GM18907 (cell line): ENCODE results near the gene ZNF175.
A peak's percentile ranks its signal among the peaks of the same experiment; 100 is the strongest.

ENCODE experiments used
- ATAC-seq: cut with Tn5 transposase; IDR thresholded peaks from one replicate; pipeline ENCODE4 v1.9.1; 2021; ENCODE audit warnings: mild to moderate bottlenecking, moderate library complexity; ENCODE audit not compliant: unreplicated experiment

ZNF175 gene

DNA sequence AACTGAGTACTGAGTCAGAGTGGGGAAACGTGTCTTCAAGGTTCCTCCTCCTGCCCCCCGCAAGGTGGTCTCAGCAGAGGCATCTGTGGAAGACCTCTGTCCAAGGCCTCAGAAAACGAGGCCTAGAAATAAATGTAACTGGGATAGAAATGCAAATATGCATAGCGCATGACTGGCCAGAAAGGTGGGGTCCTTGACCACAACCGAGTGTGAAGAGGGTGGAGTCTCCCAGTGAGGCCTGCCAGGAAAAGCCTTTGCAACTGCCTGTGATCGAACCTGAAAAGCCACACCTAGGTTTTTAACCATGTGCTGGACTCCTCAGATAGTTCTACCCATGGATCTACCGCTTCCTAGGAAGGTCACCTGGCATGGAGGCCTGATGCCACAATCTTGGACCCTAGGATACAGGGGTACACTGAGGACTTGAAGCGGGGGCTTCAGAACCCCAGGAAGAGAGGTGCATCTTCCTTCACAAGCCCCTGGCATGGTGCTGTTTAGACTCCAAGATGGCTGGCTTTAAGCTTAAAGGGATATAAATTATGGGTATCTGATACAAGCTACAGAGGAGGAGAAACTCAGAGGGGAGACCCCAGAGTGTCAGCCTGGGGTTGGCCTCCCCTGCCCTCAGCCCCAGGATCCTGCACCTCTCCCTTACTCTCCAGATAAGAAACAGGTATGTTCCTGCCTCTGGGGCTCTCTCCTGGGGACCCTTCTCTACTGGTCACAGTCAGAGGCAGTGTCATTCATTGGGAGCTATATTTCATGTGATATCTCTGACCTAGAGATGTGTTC is 21.4 kb upstream of the ZNF175 start:
- no peak for ATAC-seq

DNA sequence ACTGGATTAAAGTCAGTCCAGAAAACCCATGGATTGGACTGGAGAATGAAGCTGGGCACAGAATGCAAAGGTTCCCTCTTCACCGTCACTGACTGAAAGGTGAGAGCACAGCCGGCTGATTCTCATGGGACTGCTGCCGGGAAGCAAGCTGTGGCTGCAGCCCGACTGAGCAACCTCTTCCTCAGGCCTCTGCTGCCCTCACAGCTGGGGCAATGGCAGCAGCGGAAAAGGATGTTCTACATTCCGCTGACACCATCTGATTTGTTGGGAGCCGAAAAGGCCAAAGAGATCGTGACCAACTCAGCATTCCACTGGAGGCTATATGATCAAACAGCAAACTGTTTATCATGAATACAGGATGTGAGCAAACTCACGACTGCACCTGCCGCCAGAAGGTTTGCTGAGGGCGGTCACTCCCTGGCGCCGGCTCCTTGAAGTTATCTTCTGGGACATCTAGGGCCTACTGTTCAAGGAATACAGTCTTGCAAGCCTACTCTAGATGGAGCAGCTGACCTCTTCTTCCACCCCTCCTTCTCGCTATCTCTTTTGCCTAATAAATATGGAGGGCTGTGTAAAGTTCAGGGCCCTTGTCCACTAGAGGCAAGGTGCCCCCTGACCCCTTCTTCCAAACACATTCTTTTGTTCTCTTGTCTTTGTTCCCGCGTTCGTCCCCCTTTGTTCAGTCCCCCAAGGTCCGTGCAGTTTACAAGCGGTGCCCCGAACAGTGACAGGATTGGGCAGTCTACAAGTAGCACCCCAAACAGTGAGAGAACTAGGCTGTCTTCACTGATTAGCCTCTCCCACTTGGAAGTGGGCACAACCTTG is 20.0 kb upstream of the ZNF175 start:
- ATAC-seq: no peak

DNA sequence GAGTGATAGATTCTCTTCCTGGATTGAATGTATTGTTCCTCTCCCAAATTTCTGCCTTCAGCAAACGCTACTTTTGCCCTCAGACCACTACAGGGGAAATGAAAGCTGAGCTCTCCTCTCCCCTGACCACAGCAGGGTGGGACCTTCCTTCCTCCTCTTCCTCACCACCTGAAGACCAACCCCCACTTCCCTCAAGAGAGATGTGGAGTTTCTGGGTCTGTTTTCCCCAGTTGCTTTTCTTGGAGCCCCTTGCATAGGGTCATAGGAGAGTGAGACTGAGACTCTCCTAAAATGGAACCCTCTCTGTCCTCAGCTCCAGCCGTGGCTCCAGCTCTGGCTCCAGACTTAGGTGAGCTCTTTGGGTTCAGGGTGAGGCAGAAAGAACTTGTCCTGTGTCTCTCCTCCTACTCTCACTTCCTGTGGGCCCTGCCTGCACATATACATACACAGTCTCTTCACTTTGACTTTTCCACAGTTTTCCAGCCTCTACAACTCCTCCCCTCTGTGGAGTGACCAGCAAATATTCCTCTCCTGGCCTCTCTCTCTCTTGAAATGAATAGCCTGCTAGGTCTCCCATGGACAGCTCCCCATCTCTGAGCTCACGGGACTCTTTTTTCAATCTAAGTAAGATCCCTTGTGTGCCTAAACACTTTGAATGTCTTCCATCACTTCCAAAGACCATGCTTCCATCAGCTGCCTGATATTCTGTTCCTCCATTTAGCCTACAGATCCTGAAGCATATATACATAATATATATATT is 19.2 kb upstream of the ZNF175 start:
- ATAC-seq: no peak

DNA sequence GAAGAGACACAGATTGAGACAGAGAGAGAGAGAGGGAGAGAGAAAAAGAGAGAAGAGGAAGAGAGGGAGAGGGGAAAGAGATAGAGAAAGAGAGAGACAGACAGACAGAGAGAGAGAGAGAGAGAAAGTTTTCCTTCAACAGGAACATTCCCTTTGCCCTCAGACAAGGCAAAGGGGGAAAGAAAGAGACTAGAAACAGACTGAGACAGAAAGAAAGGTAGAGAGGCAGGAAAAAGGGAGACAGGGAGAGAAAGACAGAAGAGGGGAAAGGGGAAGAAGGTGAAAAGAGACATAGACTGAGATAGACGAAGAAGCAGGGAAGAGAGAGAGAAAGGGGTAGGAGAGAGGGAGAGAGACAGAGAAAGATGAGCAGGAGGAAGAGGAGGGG is 18.5 kb upstream of the ZNF175 start:
- ATAC-seq: no peak

DNA sequence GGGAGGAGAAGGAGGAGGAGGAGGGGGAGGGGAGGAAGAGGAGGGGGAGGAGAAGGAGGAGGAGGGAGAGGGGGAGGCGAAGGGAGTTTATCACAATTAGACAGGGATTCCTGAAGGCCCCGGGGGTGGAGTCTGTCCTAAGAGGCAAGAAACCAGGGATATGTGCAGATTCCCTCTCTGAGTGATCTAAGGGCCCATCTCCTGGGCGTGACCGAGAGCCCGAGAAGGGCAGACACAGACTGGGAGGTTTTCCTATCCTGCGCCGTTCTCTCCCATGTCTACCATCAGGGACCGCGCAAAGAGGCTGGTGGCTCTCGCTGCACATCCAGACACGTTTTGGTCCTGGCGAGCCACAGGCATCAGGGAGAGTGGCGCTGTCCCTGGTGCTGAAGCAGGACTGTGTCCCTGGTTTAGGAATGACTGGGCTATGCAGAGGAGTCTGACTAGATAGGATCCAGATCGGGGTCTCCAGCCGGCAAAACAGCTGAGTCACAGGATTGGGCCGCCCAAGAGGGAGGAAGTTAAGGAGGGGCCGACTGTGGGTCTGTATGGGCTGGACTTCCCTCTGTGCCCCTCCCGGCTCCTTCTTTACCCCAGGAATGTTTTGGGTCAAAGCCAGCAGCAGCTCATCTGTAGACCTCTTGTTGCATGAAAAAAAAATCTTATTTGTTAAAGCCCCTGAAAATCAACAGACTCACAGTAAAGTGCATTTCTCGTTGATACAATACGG is 17.9 kb upstream of the ZNF175 start:
- ATAC-seq: no peak

DNA sequence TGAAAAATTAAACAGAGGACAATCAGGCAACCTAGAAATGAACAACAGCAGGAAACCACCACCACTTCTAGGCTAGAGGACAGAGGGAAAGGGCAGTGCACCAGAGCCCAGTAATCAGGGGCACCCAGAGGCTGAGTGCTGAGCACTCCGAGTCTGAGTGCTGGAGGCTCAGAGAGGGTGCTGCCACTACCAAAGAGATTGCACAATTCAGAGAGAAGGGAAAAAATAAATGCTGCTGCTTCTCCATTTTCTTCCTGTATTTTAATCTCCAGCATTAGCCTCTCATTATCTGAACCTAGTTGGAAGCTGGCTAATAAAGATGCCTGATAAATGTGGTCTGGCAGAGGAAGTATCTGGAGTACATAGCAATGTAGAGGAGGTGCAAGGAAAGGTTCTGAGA is 11.8 kb upstream of the ZNF175 start:
- ATAC-seq: no peak

DNA sequence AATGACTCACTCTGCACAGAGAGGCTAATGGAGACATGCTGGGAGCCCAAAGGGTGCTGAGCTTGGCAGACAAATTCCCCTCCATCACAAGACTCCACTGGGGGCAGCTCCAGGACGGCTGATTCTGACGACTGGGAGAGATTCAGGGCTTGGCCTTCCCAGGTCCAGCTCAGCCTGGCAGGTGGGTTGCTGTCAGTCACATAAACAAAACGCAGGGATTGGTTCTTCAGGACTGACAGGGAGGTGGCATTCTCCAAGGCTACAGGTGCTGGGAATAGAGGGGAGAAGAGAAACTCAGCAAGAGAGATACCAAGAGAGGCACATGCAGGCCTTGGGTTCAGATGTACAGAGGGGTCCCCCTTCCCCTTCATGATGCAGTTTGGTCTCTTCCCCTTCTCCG is 10.7 kb upstream of the ZNF175 start:
- ATAC-seq: no peak

DNA sequence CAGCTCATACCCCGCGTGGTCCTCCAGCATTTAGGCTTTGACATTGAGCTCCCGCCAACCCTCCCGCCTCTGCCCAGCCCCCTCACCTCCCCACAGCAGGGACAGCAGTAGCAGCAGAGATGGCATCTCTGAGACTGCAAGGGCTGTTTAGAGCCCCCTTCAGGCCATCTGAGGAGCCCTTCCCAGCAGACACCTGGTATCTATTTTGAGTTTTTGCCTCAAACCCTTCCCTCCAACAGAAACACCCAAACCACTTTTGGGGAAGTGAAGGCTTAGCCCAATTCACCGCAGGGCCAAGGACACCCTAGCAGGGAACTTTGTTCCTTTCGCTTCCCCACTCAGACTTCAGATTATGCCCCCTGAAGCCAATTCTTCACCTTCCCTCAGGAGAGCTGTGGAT is 6.3 kb upstream of the ZNF175 start:
- no peak for ATAC-seq

DNA sequence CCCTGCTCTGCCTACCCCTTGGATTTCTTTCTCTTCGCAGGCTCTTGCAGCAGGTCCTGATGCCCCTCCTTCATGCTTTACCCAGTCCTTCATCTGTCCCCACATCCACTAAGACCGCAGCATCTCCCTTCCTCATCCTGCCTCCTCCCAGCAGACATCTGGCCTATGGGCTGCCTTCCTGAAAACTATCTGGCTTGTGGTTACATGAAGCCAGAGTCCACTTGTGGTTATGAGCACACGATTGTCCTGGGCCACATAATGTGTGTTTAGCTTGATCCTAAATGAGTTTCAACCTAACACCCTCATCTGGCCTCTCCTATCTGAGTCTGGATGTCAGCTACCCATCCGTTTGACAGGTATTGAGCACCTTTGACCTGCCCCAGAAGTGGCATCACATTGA is 5.5 kb upstream of the ZNF175 start:
- ATAC-seq: no peak

DNA sequence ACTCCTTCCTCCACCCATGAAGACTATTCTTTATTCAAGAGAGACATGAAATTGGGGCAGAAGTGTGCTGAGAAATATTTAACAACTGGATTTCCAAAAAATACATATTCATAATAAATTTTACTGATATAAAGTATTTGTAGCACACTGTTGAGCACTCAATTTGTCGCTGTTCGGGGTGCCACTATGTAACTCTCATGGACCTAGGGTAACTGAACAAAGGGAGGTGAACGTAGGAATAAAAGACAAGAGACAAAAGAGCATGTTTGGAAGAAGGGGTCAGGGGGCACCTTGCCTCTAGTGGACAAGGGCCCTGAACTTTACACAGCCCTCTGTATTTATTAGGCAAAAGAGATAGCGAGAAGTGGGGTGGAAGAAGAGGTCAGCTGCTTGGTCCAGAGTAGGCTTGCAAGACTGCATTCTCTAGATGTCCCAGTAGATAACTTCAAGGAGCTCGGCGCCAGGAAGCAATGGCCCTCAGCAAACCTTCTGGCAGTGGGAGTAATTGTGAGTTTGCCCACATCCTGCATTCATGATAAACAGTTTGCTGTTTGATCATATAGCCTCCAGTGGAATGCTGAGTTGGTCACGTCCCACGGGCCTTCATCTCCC is 4.5 kb upstream of the ZNF175 start:
- ATAC-seq: no peak

DNA sequence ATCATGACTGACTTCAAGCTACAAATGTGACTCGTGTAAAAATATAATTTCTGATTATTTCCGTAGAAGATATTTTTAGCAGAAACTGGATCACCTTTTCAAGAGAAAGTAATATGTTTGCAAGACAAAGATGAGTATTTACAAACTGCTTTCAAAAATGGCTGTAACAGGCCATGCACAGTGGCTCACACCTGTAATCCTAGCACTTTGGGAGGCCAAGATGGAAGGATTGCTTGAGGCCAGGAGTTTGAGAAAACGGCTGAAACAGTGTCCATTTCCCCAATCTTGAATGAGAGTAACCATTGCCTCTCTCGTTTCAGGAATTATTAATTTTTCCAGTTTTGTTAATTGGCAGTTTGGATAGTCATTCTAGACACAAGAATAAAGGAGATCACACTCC is 3.5 kb upstream of the ZNF175 start:
- ATAC-seq: no peak

DNA sequence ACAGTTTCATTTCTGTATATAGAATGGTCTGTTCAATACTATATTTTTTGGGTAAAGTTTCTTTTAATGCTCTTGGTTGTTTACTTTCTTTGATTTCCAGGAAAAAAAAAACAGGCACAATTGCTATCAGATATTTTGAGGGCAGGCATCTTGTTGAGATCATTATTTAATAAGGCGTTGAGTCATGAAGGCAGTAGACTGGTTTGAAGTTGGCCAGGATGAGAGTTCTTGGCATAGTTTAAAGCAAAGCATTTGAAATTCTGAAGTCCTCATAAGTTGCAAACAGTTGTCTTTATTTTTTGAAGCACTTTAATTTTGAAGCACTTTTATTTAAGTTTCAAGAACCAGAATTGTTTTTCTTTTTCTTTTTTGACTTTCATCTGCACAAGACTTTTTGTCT is 2.6 kb upstream of the ZNF175 start:
- no peak for ATAC-seq

DNA sequence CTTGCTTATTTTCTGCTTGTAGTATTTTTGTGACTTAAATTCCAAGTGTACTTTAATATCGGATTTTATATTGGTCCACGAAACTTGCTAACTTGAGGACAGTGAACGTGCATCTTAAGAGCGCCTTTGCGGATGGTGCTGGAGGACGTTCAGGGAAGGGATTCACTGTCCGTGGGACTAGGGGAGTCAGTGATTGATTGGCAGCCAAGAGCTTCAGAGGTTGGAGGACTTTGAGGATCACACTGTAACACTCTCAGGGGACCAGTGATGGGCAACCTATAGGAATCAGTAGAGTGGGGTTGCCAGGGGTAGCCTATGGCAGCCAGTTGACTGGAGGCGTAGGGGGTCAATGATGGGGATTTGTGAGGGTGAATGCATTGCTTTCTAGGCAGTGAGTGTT is 516 bp downstream of the ZNF175 start:
- ATAC-seq: no peak

DNA sequence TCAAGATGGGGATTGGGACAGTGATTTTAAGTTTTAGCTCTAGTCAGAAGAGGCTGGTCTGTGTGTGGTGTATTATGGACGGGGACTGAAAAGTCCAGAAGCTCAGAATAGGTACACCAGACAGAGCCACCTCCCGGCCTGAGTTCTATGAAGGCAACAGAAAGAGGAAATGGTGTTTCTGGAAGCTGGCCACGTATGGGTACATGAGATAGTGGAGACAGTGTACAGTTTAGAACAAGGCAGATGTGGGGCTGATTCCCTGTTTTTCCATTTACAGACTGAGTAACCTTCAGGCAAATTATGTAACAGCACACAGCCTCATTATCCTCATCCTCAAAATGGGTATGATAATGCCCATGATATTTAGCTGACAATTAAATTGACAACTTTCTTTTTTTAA is 1.3 kb downstream of the ZNF175 start:
- ATAC-seq: no peak

DNA sequence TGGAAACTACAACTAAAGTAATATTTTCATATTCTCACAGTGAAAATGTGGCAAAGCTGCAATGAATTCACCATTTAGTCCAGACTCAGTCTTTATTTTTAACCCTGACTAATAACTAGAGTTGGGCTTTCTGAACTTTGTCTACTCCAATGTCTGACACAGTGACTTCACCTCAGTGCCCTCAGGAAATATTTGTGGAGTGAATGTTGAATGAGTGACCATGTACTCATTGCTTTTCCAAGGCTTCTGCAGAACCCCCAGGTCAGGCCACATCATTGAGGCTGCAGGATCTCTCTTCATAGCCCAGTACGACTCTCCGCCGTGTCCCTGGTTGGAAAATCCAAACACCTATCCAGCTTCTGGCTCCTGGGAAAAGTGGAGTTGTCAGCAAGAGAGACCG is 1.8 kb downstream of the ZNF175 start:
- no peak for ATAC-seq

DNA sequence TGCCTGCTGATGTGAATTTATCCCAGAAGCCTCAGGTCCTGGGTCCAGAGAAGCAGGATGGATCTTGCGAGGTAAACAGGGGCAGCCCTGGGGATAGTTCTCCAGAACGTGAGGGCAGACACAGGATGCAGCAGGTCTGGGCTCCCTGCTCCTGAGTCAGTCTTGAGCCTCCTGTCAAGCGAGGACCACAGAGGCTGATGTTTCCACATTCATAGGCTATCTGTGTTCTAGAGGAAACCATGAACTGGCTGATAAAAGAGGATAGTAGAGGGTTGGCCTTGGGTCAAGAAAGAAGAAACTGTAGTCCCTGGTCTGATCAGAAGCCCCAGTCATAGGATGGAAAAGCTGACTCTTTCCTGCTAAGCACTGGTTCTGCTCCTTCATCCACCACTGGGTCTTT is 2.2 kb downstream of the ZNF175 start:
- ATAC-seq: no peak

DNA sequence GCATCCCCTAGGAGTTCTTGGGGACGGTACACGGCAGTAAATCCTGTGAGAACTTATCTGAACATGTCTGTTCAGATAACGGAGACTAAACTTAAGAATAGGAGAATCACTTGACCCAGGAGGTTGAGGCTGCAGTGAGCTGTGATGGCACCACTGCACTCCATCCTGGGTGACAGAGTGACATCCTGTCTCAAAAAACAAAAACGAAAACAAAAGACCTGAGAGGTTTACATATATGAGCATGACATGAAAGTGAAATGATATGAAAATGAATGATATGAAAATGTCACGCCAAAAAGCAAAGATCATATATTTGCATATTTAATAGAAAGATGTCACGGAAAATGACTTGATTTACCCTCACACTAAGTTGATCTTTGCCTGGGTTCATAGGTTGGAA is 5.8 kb downstream of the ZNF175 start:
- ATAC-seq: peak; percentile 69

DNA sequence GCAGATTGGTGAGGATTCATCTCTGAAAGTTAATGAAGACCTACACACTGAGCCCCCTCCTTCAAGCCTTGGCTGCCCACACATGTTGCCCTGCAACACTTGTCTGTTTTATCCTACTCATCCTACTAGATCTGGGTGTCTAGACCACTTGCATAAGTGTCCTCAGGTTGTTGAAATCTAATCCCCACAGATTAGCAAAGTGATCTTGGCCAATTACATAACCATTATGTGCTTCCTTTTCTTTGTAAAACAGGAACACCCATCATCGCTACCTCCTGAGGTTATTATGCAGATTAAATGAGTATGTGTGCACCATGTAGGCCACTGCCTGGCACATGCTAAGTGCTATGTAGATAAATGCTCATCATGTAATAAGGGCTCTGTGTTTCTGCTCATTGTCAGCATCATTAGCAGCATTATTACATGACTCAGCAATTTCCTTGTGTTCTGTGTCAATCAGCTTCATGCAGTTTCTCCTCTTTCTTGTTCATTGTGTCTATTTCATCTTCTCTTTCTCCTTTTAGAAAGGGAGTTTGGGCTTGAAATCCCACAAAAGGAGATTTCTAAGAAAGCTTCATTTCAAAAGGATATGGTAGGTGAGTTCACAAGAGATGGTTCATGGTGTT is 15.1 kb downstream of the ZNF175 start:
- no peak for ATAC-seq

DNA sequence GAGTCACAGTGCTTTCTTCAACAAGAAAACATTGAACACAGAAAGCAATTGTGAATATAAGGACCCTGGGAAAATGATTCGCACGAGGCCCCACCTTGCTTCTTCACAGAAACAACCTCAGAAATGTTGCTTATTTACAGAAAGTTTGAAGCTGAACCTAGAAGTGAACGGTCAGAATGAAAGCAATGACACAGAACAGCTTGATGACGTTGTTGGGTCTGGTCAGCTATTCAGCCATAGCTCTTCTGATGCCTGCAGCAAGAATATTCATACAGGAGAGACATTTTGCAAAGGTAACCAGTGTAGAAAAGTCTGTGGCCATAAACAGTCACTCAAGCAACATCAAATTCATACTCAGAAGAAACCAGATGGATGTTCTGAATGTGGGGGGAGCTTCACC is 15.7 kb downstream of the ZNF175 start:
- no peak for ATAC-seq
